WTC11 (cell line): ENCODE results near the gene ALG2.

Experiments used
- ARID4B ChIP-seq: sonication (generic); formaldehyde crosslinking; IDR thresholded peaks from 2 replicates; pipeline ENCODE4 v1.8.0; 2023; ENCODE audit warnings: missing genetic modification reagents, mild to moderate bottlenecking, borderline replicate concordance
- ATF1 ChIP-seq: sonication (generic); formaldehyde crosslinking; IDR thresholded peaks from 2 replicates; pipeline ENCODE4 v1.8.1; 2023; ENCODE audit warnings: mild to moderate bottlenecking, moderate library complexity, missing genetic modification reagents
- CTCF ChIP-seq: fragments of 200-600 bp; IDR thresholded peaks from 2 replicates; pipeline ENCODE4 v1.8.0; 2022; ENCODE audit warnings: antibody characterized with exemption
- ESRRA ChIP-seq: sonication (generic); formaldehyde crosslinking; IDR thresholded peaks from 2 replicates; pipeline ENCODE4 v1.8.1; 2022; ENCODE audit warnings: mild to moderate bottlenecking, missing genetic modification reagents, borderline replicate concordance
- HMGXB4 ChIP-seq: sonication (generic); formaldehyde crosslinking; IDR thresholded peaks from 2 replicates; pipeline ENCODE4 v1.8.1; 2023; ENCODE audit warnings: mild to moderate bottlenecking, moderate library complexity, missing genetic modification reagents
- KAT7 ChIP-seq: sonication (generic); formaldehyde crosslinking; IDR thresholded peaks from 2 replicates; pipeline ENCODE4 v1.8.1; 2023; ENCODE audit warnings: missing genetic modification reagents, mild to moderate bottlenecking, borderline replicate concordance
- NFE2L1 ChIP-seq: sonication (generic); formaldehyde crosslinking; IDR thresholded peaks from 2 replicates; pipeline ENCODE4 v1.8.1; 2023; ENCODE audit warnings: missing genetic modification reagents
- NR3C1 ChIP-seq: sonication (generic); formaldehyde crosslinking; conservative IDR thresholded peaks from 2 replicates; pipeline ENCODE4 v1.8.1; 2023; ENCODE audit warnings: low read depth, mild to moderate bottlenecking, missing genetic modification reagents
- SP1 ChIP-seq: sonication (generic); formaldehyde crosslinking; conservative IDR thresholded peaks from 2 replicates; pipeline ENCODE4 v1.8.1; 2022; ENCODE audit warnings: missing genetic modification reagents
- USF2 ChIP-seq: sonication (generic); formaldehyde crosslinking; IDR thresholded peaks from 2 replicates; pipeline ENCODE4 v1.8.1; 2023; ENCODE audit warnings: mild to moderate bottlenecking, missing genetic modification reagents, moderate library complexity
- TF ChIP-seq, protein P1 (sequence below): sonication (generic); formaldehyde crosslinking; IDR thresholded peaks from 2 replicates; pipeline ENCODE4 v1.8.0; 2022; ENCODE audit warnings: mild to moderate bottlenecking, missing genetic modification reagents

DNA sequence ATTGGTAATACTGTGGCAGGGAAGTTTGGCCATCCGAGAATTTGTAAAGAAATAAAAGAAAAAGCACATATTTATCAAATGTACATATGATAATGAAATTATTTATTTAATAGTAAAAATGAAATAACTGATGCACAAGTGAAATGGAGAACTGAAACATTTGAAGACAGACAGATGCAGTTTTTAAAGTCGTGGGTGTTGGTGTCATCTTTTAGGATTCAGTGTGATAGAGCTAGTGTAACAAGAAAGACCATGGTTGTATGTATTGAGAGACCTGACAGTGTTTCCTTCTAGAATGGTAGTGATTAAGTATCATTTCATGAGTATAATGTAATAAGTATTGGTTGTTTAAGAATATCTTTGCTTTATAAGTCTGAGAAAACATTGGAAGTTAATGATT is 2.7 kb upstream of the ALG2 start:
- no peak for TF ChIP-seq CTCF
- TF ChIP-seq HMGXB4, result no peak
- no peak for TF ChIP-seq NFE2L1 (CRISPR knock-in tag)
- no peak for TF ChIP-seq KAT7 (CRISPR knock-in tag)
- TF ChIP-seq, protein P1, sequence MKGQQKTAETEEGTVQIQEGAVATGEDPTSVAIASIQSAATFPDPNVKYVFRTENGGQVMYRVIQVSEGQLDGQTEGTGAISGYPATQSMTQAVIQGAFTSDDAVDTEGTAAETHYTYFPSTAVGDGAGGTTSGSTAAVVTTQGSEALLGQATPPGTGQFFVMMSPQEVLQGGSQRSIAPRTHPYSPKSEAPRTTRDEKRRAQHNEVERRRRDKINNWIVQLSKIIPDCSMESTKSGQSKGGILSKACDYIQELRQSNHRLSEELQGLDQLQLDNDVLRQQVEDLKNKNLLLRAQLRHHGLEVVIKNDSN (CRISPR knock-in tag), result no peak
- TF ChIP-seq NR3C1, result no peak
- no peak for TF ChIP-seq ESRRA (CRISPR knock-in tag)
- TF ChIP-seq ATF1 (CRISPR knock-in tag), result no peak
- no peak for TF ChIP-seq USF2 (CRISPR knock-in tag)
- no peak for TF ChIP-seq SP1 (CRISPR knock-in tag)
- TF ChIP-seq ARID4B, result no peak
